ENCODE measurements around the gene GOLGA8H.
"Not testable (repeated sequence)": the region's sequence is repeated elsewhere in the genome, so short reads cannot be mapped to it uniquely, and the experiment has no call there.

Gene GOLGA8H

GRCh38 chr15:30603796-30604195, at the start of gene GOLGA8H:
GOLGA8H (plus strand) TSS chr15:30604028; CDS start chr15:30604126, 98 bp downstream.
- not testable (repeated sequence) for DNase-seq

GRCh38 chr15:30566949-30567348, 36.9 kb upstream of the GOLGA8H start:
- DNase-seq = not testable (repeated sequence)

- DNase-seq = not testable (repeated sequence)
These were observed 30.8 kb upstream of the GOLGA8H start for GRCh38 chr15:30573012-30573491.

- not testable (repeated sequence) for DNase-seq
These were observed 24.3 kb upstream of the GOLGA8H start for GRCh38 chr15:30579394-30579970.

- DNase-seq = not testable (repeated sequence)
These were observed 23.1 kb upstream of the GOLGA8H start for GRCh38 chr15:30580716-30581115.

GRCh38 chr15:30598953-30599352, 4.9 kb upstream of the GOLGA8H start:
- not testable (repeated sequence) for DNase-seq

- DNase-seq = not testable (repeated sequence)
These were observed 8.4 kb downstream of the GOLGA8H start for GRCh38 chr15:30612271-30612670.

GRCh38 chr15:30621342-30621741, 17.5 kb downstream of the GOLGA8H start:
- not testable (repeated sequence) for DNase-seq

- DNase-seq = not testable (repeated sequence)
These were observed 21.8 kb downstream of the GOLGA8H start, which contains the start of gene ARHGAP11B for GRCh38 chr15:30625436-30626193. ARHGAP11B (plus strand) TSS chr15:30626128.

GRCh38 chr15:30626194-30626565, 22.4 kb downstream of the GOLGA8H start:
- DNase-seq = not testable (repeated sequence)

- not testable (repeated sequence) for DNase-seq
These were observed 22.8 kb downstream of the GOLGA8H start for GRCh38 chr15:30626632-30627031.

GRCh38 chr15:30650012-30650929, 46.4 kb downstream of the GOLGA8H start:
- DNase-seq = no peak

- not testable (repeated sequence) for DNase-seq
These were observed 57.3 kb downstream of the GOLGA8H start for GRCh38 chr15:30661154-30661553.
